Mesothelial cell of epicardium (in vitro differentiated cells): ENCODE measurements around the gene LCMT1. TPM values are rescaled to one million over a fixed set of nuclear protein-coding genes. Genes with fewer than 3 reads are reported as not detected.
A peak's percentile ranks its signal among the peaks of the same experiment; 100 is the strongest.

Source experiments
- DNase-seq, 2 experiments: peaks; one replicate each; pipeline ENCODE4 v3.0.0; 2021; ENCODE audit warnings: low spot score in 2 of 2; ENCODE audit not compliant: unreplicated experiment in 2 of 2
- H3K27ac Mint-ChIP-seq: 2 replicates; pipeline ENCODE4 v1.8.0; 2021; ENCODE audit warnings: mixed read lengths
- H3K27me3 Mint-ChIP-seq: 2 replicates; pipeline ENCODE4 v1.8.0; 2021; ENCODE audit warnings: low read depth, mixed read lengths
- H3K36me3 Mint-ChIP-seq: 2 replicates; pipeline ENCODE4 v1.8.0; 2021; ENCODE audit warnings: mixed read lengths
- H3K4me1 Mint-ChIP-seq: 2 replicates; pipeline ENCODE4 v1.8.0; 2021; ENCODE audit warnings: mixed read lengths
- H3K4me3 Mint-ChIP-seq: 2 replicates; pipeline ENCODE4 v1.8.0; 2021; ENCODE audit warnings: mild to moderate bottlenecking, moderate library complexity, mixed read lengths
- H3K9me3 Mint-ChIP-seq: 2 replicates; pipeline ENCODE4 v1.8.0; 2021; ENCODE audit warnings: mixed read lengths
- total RNA-seq: library from RNA; stranded (reverse); gene quantifications from 3 replicates; pipeline ENCODE4 v1.2.1, GENCODE V29; 2021
- TF ChIP-seq, protein P1 (sequence below): fragments of 200-600 bp; sonication (generic); IDR thresholded peaks from one replicate; pipeline ENCODE4 v1.5.0; 2021; ENCODE audit warnings: antibody characterized with exemption; ENCODE audit not compliant: unreplicated experiment

Gene LCMT1
- total RNA-seq, 1 donor from 2014 or later, result 58.5 TPM

GRCh38 chr16:25108054-25108453, 3.5 kb upstream of the LCMT1 start:
- Mint-ChIP-seq H3K9me3 (no peaks in the 10 kb centered on the region), H3K27ac (no peak overlapping the region), H3K4me1 (peaks cover 34% of the 10 kb centered on the region), H3K36me3 (no peaks in the 10 kb centered on the region), H3K27me3 (peaks cover 10% of the 10 kb centered on the region), H3K4me3 (peak overlapping the region; percentile 93)
- no peak for DNase-seq
- TF ChIP-seq, protein P1, sequence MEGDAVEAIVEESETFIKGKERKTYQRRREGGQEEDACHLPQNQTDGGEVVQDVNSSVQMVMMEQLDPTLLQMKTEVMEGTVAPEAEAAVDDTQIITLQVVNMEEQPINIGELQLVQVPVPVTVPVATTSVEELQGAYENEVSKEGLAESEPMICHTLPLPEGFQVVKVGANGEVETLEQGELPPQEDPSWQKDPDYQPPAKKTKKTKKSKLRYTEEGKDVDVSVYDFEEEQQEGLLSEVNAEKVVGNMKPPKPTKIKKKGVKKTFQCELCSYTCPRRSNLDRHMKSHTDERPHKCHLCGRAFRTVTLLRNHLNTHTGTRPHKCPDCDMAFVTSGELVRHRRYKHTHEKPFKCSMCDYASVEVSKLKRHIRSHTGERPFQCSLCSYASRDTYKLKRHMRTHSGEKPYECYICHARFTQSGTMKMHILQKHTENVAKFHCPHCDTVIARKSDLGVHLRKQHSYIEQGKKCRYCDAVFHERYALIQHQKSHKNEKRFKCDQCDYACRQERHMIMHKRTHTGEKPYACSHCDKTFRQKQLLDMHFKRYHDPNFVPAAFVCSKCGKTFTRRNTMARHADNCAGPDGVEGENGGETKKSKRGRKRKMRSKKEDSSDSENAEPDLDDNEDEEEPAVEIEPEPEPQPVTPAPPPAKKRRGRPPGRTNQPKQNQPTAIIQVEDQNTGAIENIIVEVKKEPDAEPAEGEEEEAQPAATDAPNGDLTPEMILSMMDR, result no peak

GRCh38 chr16:25109643-25110042, 1.9 kb upstream of the LCMT1 start:
- H3K36me3 Mint-ChIP-seq, result no peaks in the 10 kb centered on the region
- H3K27ac Mint-ChIP-seq, result no peak overlapping the region
- peaks cover 34% of the 10 kb centered on the region for H3K4me1 Mint-ChIP-seq
- TF ChIP-seq, protein P1, result no peak
- H3K27me3 Mint-ChIP-seq, result peaks cover 2% of the 10 kb centered on the region
- DNase-seq, result no peak
- H3K9me3 Mint-ChIP-seq, result no peaks in the 10 kb centered on the region
- H3K4me3 Mint-ChIP-seq, result no peak overlapping the region

DNA sequence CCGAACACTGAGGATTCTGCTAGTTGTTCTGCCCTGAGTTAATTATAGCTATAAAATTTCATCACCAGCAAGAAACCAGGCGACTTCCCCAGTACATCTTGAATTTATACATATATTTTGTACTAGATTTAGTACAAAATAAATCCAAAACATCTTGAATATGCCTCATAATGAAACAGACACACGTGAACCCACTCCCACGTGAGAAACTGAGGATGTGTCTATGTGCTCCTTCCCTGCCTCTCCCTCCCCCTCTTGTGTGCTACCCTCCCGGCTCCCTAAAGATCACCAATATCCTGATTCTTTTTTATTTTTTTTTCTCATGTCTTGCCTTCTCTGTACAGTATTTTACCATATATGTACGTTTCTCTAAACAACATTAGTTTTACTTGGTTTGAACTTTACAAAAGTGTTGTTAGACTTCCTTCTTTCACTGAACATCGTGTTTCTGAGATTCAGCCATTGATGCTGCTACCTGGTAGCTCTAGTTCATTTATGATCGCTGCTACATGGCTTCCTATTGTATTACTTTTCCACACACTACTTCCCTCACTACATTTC, 1.1 kb upstream of the LCMT1 start:
- no peaks in the 10 kb centered on the region for H3K36me3 Mint-ChIP-seq
- DNase-seq, result no peak
- no peaks in the 10 kb centered on the region for H3K9me3 Mint-ChIP-seq
- peaks cover 34% of the 10 kb centered on the region for H3K4me1 Mint-ChIP-seq
- no peaks in the 10 kb centered on the region for H3K27me3 Mint-ChIP-seq
- TF ChIP-seq, protein P1, result no peak
- H3K4me3 Mint-ChIP-seq, result peak overlapping the region; percentile 93
- peak overlapping the region; percentile 99 for H3K27ac Mint-ChIP-seq

DNA sequence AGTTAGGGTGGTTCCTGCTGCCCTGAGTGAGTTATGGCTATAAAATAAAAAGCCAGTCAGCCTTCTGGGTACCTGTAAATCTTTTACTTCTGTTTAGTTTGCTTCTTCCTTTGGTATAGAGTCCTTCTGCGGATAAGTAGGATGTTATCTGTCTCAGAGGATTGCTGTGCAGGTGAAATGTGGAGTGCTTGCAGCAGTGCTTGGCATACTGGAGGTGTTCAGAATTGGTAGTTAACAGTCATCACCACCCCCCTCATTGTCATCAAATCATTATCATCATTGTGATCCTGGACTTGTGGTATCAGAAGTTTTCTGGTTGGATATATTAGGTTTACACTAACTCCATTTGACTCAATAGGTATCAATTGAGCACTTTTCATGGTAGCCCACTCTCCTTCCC, 2.6 kb downstream of the LCMT1 start:
- Mint-ChIP-seq H3K4me1 (peaks cover 20% of the 10 kb centered on the region), H3K9me3 (no peaks in the 10 kb centered on the region), H3K27me3 (no peaks in the 10 kb centered on the region), H3K4me3 (no peak overlapping the region), H3K27ac (no peak overlapping the region), H3K36me3 (no peaks in the 10 kb centered on the region)
- TF ChIP-seq, protein P1, result no peak
- DNase-seq, result no peak

- Mint-ChIP-seq H3K4me3 (no peak overlapping the region), H3K36me3 (no peaks in the 10 kb centered on the region), H3K9me3 (no peaks in the 10 kb centered on the region), H3K27me3 (no peaks in the 10 kb centered on the region), H3K4me1 (no peaks in the 10 kb centered on the region), H3K27ac (no peak overlapping the region)
- no peak for DNase-seq
- TF ChIP-seq, protein P1, result no peak
These were observed 7.5 kb downstream of the LCMT1 start for GRCh38 chr16:25118851-25119578.
